SU-DHL-6 (cell line): ENCODE results near the gene TTC39B.

Source experiments
- H2AFZ ChIP-seq: fragments of 200-600 bp; sonication (generic); 2 replicates; pipeline ENCODE4 v1.6.1; 2014; ENCODE audit warnings: low read depth, mild to moderate bottlenecking, moderate library complexity, mixed read lengths, antibody characterized with exemption, low read length; ENCODE audit not compliant: severe bottlenecking
- H3F3A ChIP-seq: fragments of 200-600 bp; shearing (Covaris generic); 2 replicates; pipeline ENCODE4 v1.6.0; 2016; ENCODE audit warnings: antibody characterized with exemption, mild to moderate bottlenecking; ENCODE audit not compliant: insufficient read depth
- H3K27ac ChIP-seq: fragments of 200-600 bp; sonication (generic); 2 replicates; pipeline ENCODE4 v1.5.1; 2016; ENCODE audit warnings: low read depth, mild to moderate bottlenecking, low read length, moderate library complexity, mixed read lengths
- H3K27me3 ChIP-seq: fragments of 200-600 bp; sonication (generic), shearing (Covaris generic); 2 replicates; pipeline ENCODE4 v1.6.0; 2014; ENCODE audit warnings: mild to moderate bottlenecking, low read length
- H3K36me3 ChIP-seq: fragments of 200-600 bp; sonication (generic); 2 replicates; pipeline ENCODE4 v1.6.1; 2014; ENCODE audit warnings: mild to moderate bottlenecking, low read length, mixed read lengths
- H3K4me2 ChIP-seq: fragments of 300-600, 200-600 bp; shearing (Covaris generic), sonication (generic); 2 replicates; pipeline ENCODE4 v1.6.0; 2014; ENCODE audit warnings: low read length, low read depth, mild to moderate bottlenecking; ENCODE audit not compliant: poor library complexity, severe bottlenecking
- H3K4me3 ChIP-seq: fragments of 200-600 bp; sonication (generic); 2 replicates; pipeline ENCODE4 v1.5.1; 2014; ENCODE audit warnings: antibody characterized with exemption, low read length, mild to moderate bottlenecking, mixed read lengths; ENCODE audit not compliant: insufficient read depth, poor library complexity, severe bottlenecking
- H3K79me2 ChIP-seq: fragments of 200-600 bp; sonication (generic); 2 replicates; pipeline ENCODE4 v1.6.1; 2014; ENCODE audit warnings: mild to moderate bottlenecking, low read length, moderate library complexity; ENCODE audit not compliant: insufficient read depth
- H3K9ac ChIP-seq: fragments of 200-600 bp; sonication (generic); 2 replicates; pipeline ENCODE4 v1.7.0; 2014; ENCODE audit warnings: mild to moderate bottlenecking, low read length
- H3K9me2 ChIP-seq: fragments of 200-600 bp; sonication (generic); replicated peaks from 2 replicates; pipeline ENCODE4 v1.6.1; 2014; ENCODE audit warnings: low read length; ENCODE audit not compliant: insufficient read depth
- H3K9me3 ChIP-seq: fragments of 200-600 bp; sonication (generic); 2 replicates; pipeline ENCODE4 v1.6.1; 2014; ENCODE audit warnings: low read length, mixed read lengths; ENCODE audit not compliant: insufficient read depth
- H4K20me1 ChIP-seq: fragments of 200-600 bp; sonication (generic); 2 replicates; pipeline ENCODE4 v1.6.1; 2014; ENCODE audit warnings: low read depth, mild to moderate bottlenecking, antibody characterized with exemption, low read length, moderate library complexity, mixed read lengths
- CTCF ChIP-seq: fragments of 200-600 bp; sonication (generic); IDR thresholded peaks from one replicate; pipeline ENCODE4 v1.5.1; 2017; ENCODE audit warnings: antibody characterized with exemption, mild to moderate bottlenecking, low read length, moderate library complexity; ENCODE audit not compliant: insufficient read depth, poor library complexity, severe bottlenecking
- EZH2phosphoT487 ChIP-seq: fragments of 200-600 bp; sonication (generic), shearing (Covaris generic); conservative IDR thresholded peaks from 2 replicates; pipeline ENCODE4 v1.6.1; 2018; ENCODE audit warnings: mild to moderate bottlenecking, antibody characterized with exemption, low read length, moderate library complexity, mixed read lengths

TTC39B gene

GRCh38 chr9:15346837-15347236, 39.8 kb upstream of the TTC39B start:
- Histone ChIP-seq H3K9ac (no peak overlapping the region), H3K9me3 (no peaks in the 10 kb centered on the region), H2AFZ (no peak overlapping the region), H3K9me2 (no peaks in the 10 kb centered on the region), H3K27me3 (no peaks in the 10 kb centered on the region), H3F3A (no peaks in the 10 kb centered on the region), H3K36me3 (no peaks in the 10 kb centered on the region), H3K4me3 (no peak overlapping the region), H3K79me2 (no peaks in the 10 kb centered on the region), H3K27ac (no peak overlapping the region), H4K20me1 (no peaks in the 10 kb centered on the region), H3K4me2 (no peak overlapping the region)
- TF ChIP-seq EZH2phosphoT487 (no peak), CTCF (no peak)

GRCh38 chr9:15344191-15344590, 37.2 kb upstream of the TTC39B start:
- Histone ChIP-seq H3K9me3 (no peaks in the 10 kb centered on the region), H3F3A (no peaks in the 10 kb centered on the region), H3K79me2 (no peaks in the 10 kb centered on the region), H3K27ac (no peak overlapping the region), H3K27me3 (no peaks in the 10 kb centered on the region), H2AFZ (no peak overlapping the region), H4K20me1 (no peaks in the 10 kb centered on the region), H3K36me3 (no peaks in the 10 kb centered on the region), H3K9ac (no peak overlapping the region), H3K4me3 (no peak overlapping the region), H3K9me2 (no peaks in the 10 kb centered on the region), H3K4me2 (no peak overlapping the region)
- TF ChIP-seq CTCF = no peak

GRCh38 chr9:15333376-15333881, 26.4 kb upstream of the TTC39B start:
- Histone ChIP-seq H3K9me2 (no peaks in the 10 kb centered on the region), H2AFZ (no peak overlapping the region), H3F3A (no peaks in the 10 kb centered on the region), H3K36me3 (no peaks in the 10 kb centered on the region), H3K9ac (no peak overlapping the region), H4K20me1 (no peaks in the 10 kb centered on the region), H3K27ac (no peak overlapping the region), H3K27me3 (no peaks in the 10 kb centered on the region), H3K9me3 (no peaks in the 10 kb centered on the region), H3K4me2 (no peak overlapping the region), H3K4me3 (no peak overlapping the region), H3K79me2 (no peaks in the 10 kb centered on the region)
- TF ChIP-seq CTCF = no peak
- no peak for TF ChIP-seq EZH2phosphoT487

GRCh38 chr9:15332939-15333338, 25.9 kb upstream of the TTC39B start:
- H3K36me3 ChIP-seq = no peaks in the 10 kb centered on the region
- H2AFZ ChIP-seq = no peak overlapping the region
- no peak overlapping the region for H3K9ac ChIP-seq
- H3F3A ChIP-seq = no peaks in the 10 kb centered on the region
- H3K27ac ChIP-seq = no peak overlapping the region
- H3K4me3 ChIP-seq = no peak overlapping the region
- H4K20me1 ChIP-seq = no peaks in the 10 kb centered on the region
- no peaks in the 10 kb centered on the region for H3K79me2 ChIP-seq
- no peaks in the 10 kb centered on the region for H3K9me2 ChIP-seq
- no peaks in the 10 kb centered on the region for H3K27me3 ChIP-seq
- H3K4me2 ChIP-seq = no peak overlapping the region
- no peaks in the 10 kb centered on the region for H3K9me3 ChIP-seq
- no peak for TF ChIP-seq CTCF
- TF ChIP-seq EZH2phosphoT487 = no peak
